G401 (cell line): Measurements from ENCODE around the gene SPEM1. TPM values are rescaled to one million over a fixed set of nuclear protein-coding genes. Genes with fewer than 3 reads are reported as not detected.

Experiments
- DNase-seq: peaks from one replicate; pipeline ENCODE4 v3.0.0-alpha.2; 2015; ENCODE audit warnings: low spot score
- in situ Hi-C: cut with HindIII; loops from 2 replicates; pipeline ENCODE4 v1.10.0; 2016; ENCODE audit warnings: low sequenced_read_pairs, mixed read lengths
- total RNA-seq: library from RNA; depleted of rRNA; stranded (reverse); fragments of >200 nt; shearing (Covaris generic); gene quantifications from 2 replicates; pipeline ENCODE4 v1.2.3, GENCODE V29; 2014

SPEM1 gene
- total RNA-seq, 1 experiment from 2014 or later: not detected

GRCh38 chr17:7413346-7413985 is 6.7 kb upstream of the SPEM1 start:
- in situ Hi-C loops: no loop called here
- peak; percentile 34 for DNase-seq

- in situ Hi-C loops: no loop called here
- DNase-seq: no peak
These were observed 5.3 kb upstream of the SPEM1 start for GRCh38 chr17:7414837-7415236.

GRCh38 chr17:7415784-7416183 is 4.3 kb upstream of the SPEM1 start:
- DNase-seq: no peak
- in situ Hi-C loops: no loop called here

DNA sequence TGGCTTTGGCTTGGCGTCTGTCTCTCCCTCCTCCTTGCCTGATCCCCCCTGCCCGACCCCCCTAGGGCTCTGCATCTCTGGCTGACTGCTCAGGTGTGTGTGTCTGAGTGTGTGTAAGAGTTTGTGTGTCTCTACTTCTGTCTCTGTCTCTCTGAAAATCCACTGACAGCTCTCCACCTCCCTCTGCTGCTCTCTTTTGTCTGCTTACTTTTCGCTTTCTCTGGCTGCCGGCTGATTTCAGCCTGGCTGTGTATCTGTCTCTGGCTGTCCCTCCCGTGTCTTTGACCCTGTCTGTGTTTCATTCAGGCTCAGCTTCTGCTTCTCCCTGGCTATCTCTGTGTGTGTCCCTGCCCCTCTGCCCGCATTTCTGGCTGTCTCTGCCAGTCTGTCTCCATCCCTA is 3.8 kb upstream of the SPEM1 start:
- in situ Hi-C loops: no loop called here
- no peak for DNase-seq

DNA sequence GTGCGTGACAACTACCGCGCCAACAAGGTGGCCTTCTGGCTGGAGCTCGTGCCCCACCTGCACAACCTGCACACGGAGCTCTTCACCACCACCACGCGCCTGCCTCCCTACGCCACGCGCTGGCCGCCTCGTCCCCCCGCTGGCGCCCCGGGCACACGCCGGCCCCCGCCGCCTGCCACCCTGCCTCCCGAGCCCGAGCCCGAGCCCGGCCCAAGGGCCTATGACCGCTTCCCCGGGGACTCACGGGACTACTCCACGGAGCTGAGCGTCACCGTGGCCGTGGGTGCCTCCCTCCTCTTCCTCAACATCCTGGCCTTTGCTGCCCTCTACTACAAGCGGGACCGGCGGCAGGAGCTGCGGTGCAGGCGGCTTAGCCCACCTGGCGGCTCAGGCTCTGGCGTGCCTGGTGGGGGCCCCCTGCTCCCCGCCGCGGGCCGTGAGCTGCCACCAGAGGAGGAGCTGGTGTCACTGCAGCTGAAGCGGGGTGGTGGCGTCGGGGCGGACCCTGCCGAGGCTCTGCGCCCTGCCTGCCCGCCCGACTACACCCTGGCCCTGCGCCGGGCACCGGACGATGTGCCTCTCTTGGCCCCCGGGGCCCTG is 3.0 kb upstream of the SPEM1 start:
- in situ Hi-C loops: no loop called here
- no peak for DNase-seq

DNA sequence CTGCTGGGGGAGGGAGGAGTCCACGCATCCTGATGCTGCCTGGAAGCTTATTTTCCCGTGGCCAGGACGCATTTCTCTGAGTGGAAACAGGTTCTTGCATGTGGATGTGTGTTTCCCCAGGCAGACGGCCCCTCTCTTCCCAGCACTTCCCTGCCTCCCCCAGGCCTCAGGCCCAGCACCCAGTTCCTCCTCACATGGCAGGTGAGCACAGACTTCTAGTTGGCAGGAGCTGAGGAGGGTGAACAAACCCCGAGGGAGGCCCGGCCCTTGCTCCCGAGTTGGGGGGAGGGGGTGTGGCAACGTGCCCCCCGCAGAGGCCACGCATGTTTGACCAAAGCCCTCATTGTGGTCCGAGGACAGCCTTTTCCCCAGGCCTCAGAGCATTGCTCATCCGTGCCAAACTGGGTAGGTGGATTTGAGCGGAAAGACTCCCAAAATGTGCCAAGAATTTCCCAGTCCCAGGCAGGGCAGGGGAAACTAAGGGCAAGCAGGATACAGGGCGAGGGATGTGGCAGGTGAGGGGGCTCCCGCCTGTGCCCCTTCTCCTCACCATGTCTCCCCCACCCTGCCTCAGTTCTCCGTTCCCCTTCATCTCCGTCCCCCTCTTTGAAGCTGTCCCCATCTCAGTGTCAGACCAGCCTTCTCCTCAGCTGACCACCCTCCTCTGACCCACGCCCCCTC is 1.5 kb upstream of the SPEM1 start:
- in situ Hi-C loops: no loop called here
- DNase-seq: no peak

GRCh38 chr17:7421186-7421585 is 1.1 kb downstream of the SPEM1 start:
- in situ Hi-C loops: no loop called here

DNA sequence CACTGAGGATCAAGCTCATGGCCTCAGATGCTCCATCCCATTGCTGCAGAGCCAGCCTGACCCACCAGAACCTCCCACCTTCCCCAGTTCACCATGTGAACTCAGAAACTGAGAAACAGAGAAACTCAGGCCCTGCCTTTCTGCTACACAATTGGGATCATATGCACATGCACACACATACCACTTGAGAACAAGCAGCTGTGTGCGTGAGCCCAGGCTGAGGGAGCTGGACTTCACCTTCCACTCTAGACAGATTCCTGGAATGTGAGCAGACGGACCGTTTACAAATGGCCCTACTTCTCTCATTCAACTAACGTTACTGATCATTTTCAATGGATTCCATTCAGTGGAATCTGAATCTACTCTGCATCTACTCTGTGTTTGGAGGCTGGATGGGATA is 3.6 kb downstream of the SPEM1 start:
- in situ Hi-C loops: no loop called here

More at GRCh38 chr17:7421186-7421585, 1.1 kb downstream of the SPEM1 start:
- no peak for DNase-seq

DNA sequence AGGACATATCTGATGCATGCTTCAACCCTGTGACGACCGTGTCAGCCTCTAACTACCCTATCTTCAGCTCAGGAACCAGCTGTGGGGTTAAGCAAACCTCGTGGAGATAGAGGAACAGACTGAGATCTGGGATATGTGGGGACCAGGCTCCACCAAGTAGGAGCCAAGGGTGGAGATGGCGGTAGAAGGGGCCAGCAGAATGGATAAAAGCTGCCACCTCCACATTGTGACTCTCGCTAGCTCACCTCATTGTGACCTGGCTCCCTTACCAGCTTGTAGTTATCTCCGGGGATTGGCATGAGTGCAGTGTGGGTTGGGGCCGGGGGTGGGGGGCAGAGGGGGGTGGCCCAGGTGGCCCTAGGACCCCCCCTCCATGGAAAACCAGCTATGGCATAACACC is 5.2 kb downstream of the SPEM1 start, which contains the start of gene SPEM2:
Gene SPEM2, plus strand, starts transcription at position 301 of the 400 bp plus-strand sequence. Its CDS starts 73 bp downstream, at position 374.
- in situ Hi-C loops: no loop called here
- DNase-seq: no peak

More for the DNA sequence above, 3.6 kb downstream of the SPEM1 start:
- no peak for DNase-seq

GRCh38 chr17:7425756-7426155 is 5.6 kb downstream of the SPEM1 start:
- no peak for DNase-seq
- in situ Hi-C loops: no loop called here

DNA sequence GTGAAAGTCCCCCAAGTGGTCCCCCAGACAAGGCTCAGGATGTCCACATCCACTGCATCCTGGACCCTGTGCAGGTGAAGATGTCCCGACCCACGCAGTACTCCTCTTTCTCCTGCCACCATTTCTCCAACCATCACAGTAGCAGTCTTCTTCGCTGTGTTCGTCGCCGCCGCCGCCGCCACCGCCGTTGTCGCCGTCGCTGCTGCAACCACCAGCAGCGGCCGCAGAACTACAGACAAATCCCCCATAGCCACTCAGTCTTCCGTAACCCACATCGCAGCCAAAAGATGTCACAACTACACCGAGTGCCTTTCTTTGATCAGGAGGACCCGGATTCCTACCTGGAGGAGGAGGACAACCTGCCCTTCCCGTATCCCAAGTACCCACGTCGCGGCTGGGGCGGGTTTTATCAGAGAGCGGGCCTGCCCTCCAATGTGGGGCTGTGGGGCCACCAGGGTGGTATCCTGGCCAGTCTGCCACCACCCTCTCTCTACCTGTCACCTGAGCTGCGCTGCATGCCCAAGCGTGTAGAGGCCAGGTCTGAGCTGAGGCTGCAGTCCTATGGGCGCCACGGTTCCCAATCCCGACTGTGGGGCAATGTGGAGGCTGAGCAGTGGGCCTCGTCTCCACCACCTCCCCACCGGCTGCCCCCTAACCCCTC is 6.2 kb downstream of the SPEM1 start:
- in situ Hi-C loops: no loop called here
- DNase-seq: no peak

- no peak for DNase-seq
- in situ Hi-C loops: no loop called here
These were observed 6.9 kb downstream of the SPEM1 start for GRCh38 chr17:7426896-7427489.

GRCh38 chr17:7427549-7427948 is 7.4 kb downstream of the SPEM1 start:
- in situ Hi-C loops: no loop called here
- no peak for DNase-seq

GRCh38 chr17:7428557-7428956 is 8.4 kb downstream of the SPEM1 start, which contains the start of gene SPEM3:
SPEM3 (plus strand) TSS chr17:7428857; CDS start chr17:7428903, 46 bp downstream.
- no peak for DNase-seq
- in situ Hi-C loops: no loop called here

DNA sequence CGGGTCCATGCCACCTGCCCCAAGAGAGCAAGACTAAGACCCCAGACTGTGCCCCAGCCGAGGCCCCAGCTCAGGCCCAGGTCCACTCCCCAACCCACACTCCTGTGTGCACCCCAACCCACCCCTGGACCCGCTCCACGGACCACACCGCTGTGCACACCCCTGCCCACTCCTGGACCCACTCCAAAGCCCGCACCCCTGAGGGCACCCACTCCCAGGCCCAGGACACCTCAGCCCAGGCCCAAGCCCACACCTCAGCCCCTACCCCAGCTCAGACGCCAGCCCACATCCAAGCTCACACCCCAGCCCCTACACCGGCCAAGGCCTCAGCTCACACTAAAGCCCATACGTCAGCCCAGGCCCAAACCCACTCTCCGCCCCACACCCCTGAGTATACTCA is 9.6 kb downstream of the SPEM1 start:
- in situ Hi-C loops: no loop called here
- DNase-seq: no peak

GRCh38 chr17:7431231-7431630 is 11.1 kb downstream of the SPEM1 start:
- in situ Hi-C loops: no loop called here
- no peak for DNase-seq

- no peak for DNase-seq
- in situ Hi-C loops: no loop called here
These were observed 12.2 kb downstream of the SPEM1 start for GRCh38 chr17:7432296-7432695.

DNA sequence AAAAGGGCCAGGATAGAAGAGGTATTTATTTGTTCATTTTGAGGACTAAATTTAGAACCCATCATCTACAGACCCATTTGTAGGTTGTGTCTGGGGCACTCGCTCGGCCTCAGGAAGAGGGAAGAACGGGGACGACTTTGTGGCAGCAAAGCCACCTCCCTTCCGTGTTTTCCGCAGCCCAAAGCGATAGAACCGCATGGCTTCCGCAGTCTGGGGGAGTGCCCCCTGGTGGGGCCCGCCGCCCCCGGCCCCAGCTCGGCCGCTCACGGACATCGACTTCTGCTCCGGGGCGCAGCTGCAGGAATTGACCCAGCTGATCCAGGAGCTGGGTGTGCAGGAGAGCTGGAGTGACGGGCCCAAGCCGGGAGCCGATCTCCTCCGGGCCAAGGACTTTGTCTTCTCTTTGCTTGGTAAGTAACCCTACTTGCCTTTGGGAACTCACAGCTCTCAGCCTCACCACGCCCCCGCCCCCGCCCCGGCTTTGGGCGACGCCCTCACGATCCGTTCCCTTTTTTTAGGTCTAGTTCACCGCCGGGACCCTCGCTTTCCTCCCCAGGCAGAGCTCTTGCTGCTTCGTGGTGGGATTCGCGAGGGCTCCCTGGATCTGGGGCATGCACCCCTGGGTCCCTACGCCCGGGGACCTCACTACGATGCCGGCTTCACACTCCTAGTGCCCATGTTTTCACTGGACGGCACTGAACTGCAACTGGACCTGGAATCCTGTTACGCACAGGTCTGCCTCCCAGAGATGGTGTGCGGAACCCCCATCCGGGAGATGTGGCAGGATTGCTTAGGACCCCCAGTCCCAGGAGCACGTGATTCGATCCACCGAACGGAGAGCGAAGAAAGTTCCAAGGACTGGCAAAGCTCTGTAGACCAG is 15.8 kb downstream of the SPEM1 start:
- no peak for DNase-seq
- in situ Hi-C loops: no loop called here
